Measurements from ENCODE around the gene MGAT1.

GRCh38 chr5:180797256-180798192 lies 5.1 kb downstream of the MGAT1 start:
- TF ChIP-seq CTCF (IDR thresholded peaks at IDR 0.05; ENCODE audit: insufficient read depth, low read length) (no peak), POLR2AphosphoS5 (IDR thresholded peaks at IDR 0.05; ENCODE audit: low read depth) (no peak), GABPA (IDR thresholded peaks at IDR 0.05; ENCODE audit: low read depth) (no peak)
